Spleen (tissue), 7 donors: ENCODE results near the gene MKS1.

Experiments
- POLR2A ChIP-seq, 3 donors: fragments of 450-650 bp; IDR thresholded peaks; one replicate each; pipeline ENCODE4 v1.5.1; 2017; ENCODE audit warnings: antibody characterized with exemption in 3 of 3, mild to moderate bottlenecking in 1 of 3
- POLR2AphosphoS5 ChIP-seq, 3 donors: sonication (generic); formaldehyde crosslinking; IDR thresholded peaks; one replicate each; pipeline ENCODE4 v1.5.1; 2017; ENCODE audit warnings: antibody characterized with exemption in 3 of 3
- TF ChIP-seq, protein P1 (sequence below), 11 experiments: fragments of 200-600 bp in 7 of 11; fragments of 450-650 bp in 4 of 11; sonication (generic) in 4 of 11; IDR thresholded peaks in 8 of 11; conservative IDR thresholded peaks in 3 of 11; 1 replicate in 7 of 11; 2 replicates in 4 of 11; pipeline versions ENCODE4 v1.4.0 to v1.8.0; 2016 to 2021; ENCODE audit warnings: antibody characterized with exemption in 11 of 11, inconsistent platforms in 4 of 11, mild to moderate bottlenecking in 1 of 11
- donor health status: DM: no; HTN: no; CAD: no; lungs with moderate emphysema.
- donor health status: DM: no; HTN: no; CAD: no.
- donor health status: DM: no; HTN: no; CAD: no.

DNA sequence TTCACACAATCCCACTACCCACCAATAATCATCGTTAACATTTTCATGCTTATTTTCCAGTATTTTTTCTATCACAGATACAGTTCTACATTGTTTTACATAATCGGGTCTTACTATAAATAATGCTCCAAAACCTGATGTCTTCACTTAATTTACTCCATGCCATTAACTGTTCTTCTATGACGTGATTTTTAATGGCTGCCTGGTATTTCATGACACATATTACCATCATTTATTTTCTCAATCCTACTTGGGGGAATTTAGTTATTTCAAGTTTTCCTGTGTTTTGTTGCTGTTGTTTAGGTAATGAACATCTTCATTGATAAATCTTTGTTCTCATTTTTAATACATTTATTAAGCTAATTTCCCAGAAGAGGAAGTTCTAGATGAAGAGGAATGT lies 34.0 kb upstream of the MKS1 start:
- TF ChIP-seq, protein P1, sequence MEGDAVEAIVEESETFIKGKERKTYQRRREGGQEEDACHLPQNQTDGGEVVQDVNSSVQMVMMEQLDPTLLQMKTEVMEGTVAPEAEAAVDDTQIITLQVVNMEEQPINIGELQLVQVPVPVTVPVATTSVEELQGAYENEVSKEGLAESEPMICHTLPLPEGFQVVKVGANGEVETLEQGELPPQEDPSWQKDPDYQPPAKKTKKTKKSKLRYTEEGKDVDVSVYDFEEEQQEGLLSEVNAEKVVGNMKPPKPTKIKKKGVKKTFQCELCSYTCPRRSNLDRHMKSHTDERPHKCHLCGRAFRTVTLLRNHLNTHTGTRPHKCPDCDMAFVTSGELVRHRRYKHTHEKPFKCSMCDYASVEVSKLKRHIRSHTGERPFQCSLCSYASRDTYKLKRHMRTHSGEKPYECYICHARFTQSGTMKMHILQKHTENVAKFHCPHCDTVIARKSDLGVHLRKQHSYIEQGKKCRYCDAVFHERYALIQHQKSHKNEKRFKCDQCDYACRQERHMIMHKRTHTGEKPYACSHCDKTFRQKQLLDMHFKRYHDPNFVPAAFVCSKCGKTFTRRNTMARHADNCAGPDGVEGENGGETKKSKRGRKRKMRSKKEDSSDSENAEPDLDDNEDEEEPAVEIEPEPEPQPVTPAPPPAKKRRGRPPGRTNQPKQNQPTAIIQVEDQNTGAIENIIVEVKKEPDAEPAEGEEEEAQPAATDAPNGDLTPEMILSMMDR (IDR thresholded peaks at IDR 0.05 in 8 of 11, conservative IDR thresholded peaks at IDR 0.05 in 3 of 11) = no peak
- TF ChIP-seq POLR2AphosphoS5 (IDR thresholded peaks at IDR 0.05) = no peak
- TF ChIP-seq POLR2A (IDR thresholded peaks at IDR 0.05) = no peak
